Neutrophil (primary cell): Measurements from ENCODE around the gene DNAJC15.

Experiments used
- H3K27ac ChIP-seq: fragments of 200-600 bp; sonication (generic); 2 replicates; pipeline ENCODE4 v1.5.1; 2016; ENCODE audit warnings: mild to moderate bottlenecking, moderate library complexity
- H3K27me3 ChIP-seq: fragments of 200-600 bp; sonication (generic); 2 replicates; pipeline ENCODE4 v1.6.0; 2016; ENCODE audit warnings: mild to moderate bottlenecking
- H3K36me3 ChIP-seq: fragments of 200-600 bp; sonication (generic); 2 replicates; pipeline ENCODE4 v1.5.1; 2017
- H3K4me1 ChIP-seq, 2 experiments: fragments of 200-600 bp in 1 of 2; sonication (generic) in 1 of 2; 1 replicate in 1 of 2; 2 replicates in 1 of 2; pipeline versions ENCODE4 v1.5.1 to v1.6.1; 2013 to 2016; ENCODE audit warnings: low read depth in 1 of 2, low read length in 1 of 2, mild to moderate bottlenecking in 1 of 2, moderate library complexity in 1 of 2; ENCODE audit not compliant: control insufficient read depth in 1 of 2, insufficient read depth in 1 of 2
- H3K4me3 ChIP-seq, 2 experiments: fragments of 200-600 bp in 1 of 2; sonication (generic) in 1 of 2; 1 replicate in 1 of 2; 2 replicates in 1 of 2; pipeline ENCODE4 v1.5.1; 2013 to 2016; ENCODE audit warnings: low read depth in 1 of 2, low read length in 1 of 2, mild to moderate bottlenecking in 1 of 2, moderate library complexity in 1 of 2
- H3K9me3 ChIP-seq: fragments of 200-600 bp; sonication (generic); 2 replicates; pipeline ENCODE4 v1.5.1; 2016
- TF ChIP-seq, protein P1 (sequence below): fragments of 200-600 bp; sonication (generic); IDR thresholded peaks from 2 replicates; pipeline ENCODE4 v1.5.1; 2016; ENCODE audit warnings: antibody characterized with exemption

DNAJC15 gene

DNA sequence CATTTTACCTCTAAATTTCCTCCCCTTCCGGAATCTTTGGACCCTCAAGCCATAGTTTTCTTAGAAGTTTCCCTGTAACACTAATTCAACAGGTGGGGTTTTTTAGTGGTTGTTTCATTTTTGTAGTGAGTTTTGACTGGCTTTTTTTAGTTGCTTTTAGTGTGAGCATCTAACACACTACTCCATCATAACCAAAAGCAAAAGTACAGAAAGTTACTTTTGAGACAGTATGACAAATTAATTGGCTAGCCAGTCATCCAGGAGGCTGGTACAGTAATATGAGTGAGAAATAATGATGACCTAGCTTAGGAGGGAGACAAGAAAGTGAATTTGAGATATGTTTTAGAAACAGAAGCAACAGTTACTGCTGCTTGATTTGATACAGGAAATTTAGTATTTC is 71.5 kb downstream of the DNAJC15 start:
- no peaks in the 10 kb centered on the region for H3K9me3 ChIP-seq
- no peaks in the 10 kb centered on the region for H3K27me3 ChIP-seq
- H3K4me1 ChIP-seq = no peaks in the 10 kb centered on the region
- no peak overlapping the region for H3K4me3 ChIP-seq
- H3K27ac ChIP-seq = no peak overlapping the region
- H3K36me3 ChIP-seq = no peaks in the 10 kb centered on the region
- TF ChIP-seq, protein P1, sequence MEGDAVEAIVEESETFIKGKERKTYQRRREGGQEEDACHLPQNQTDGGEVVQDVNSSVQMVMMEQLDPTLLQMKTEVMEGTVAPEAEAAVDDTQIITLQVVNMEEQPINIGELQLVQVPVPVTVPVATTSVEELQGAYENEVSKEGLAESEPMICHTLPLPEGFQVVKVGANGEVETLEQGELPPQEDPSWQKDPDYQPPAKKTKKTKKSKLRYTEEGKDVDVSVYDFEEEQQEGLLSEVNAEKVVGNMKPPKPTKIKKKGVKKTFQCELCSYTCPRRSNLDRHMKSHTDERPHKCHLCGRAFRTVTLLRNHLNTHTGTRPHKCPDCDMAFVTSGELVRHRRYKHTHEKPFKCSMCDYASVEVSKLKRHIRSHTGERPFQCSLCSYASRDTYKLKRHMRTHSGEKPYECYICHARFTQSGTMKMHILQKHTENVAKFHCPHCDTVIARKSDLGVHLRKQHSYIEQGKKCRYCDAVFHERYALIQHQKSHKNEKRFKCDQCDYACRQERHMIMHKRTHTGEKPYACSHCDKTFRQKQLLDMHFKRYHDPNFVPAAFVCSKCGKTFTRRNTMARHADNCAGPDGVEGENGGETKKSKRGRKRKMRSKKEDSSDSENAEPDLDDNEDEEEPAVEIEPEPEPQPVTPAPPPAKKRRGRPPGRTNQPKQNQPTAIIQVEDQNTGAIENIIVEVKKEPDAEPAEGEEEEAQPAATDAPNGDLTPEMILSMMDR = no peak

DNA sequence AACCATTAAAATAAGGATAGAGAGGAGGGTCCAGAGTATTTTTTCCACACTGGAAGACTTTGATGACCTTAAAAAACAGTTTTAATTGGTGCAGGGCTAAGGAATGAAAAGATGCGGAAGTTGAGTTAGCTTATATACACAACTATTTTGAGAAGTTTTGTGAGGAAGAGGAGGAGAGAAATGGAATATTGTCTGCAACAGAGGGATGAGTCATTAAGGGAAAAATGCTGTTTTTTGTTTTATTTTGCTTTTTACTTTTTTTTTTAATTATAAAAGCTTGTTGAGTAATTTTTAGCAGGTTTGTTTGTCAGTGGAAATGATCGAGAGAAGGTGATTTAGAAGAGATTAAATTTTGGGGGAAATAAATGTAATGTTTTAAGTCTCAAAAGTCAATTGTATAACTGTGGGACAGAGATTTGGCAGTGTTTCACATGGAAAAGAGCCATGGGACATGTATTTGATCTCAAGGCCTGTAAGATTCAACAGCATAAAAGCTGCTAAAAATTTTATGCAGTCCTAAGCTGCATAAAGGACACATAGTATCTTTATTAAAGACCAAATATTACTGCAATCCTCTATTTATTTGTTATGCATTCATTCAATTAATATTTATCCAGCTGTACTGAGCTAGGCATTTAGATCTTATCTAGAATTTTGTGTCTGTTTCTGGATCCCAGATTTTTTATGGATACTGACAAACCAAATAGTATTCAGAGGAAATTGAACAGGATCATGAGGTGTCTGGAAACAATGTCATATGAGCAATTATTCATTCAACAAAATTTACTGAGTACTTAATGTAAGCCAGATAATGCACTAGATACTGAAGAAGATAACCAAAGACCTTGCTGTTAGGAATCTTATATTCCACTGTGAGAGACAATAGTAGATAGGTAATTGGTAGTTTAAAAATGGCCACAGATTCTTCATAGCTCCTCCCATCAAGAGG is 72.7 kb downstream of the DNAJC15 start:
- Histone ChIP-seq H3K36me3 (no peaks in the 10 kb centered on the region), H3K27ac (no peak overlapping the region), H3K9me3 (no peaks in the 10 kb centered on the region), H3K4me1 (no peaks in the 10 kb centered on the region), H3K4me3 (no peak overlapping the region), H3K27me3 (no peaks in the 10 kb centered on the region)
- TF ChIP-seq, protein P1 = no peak

DNA sequence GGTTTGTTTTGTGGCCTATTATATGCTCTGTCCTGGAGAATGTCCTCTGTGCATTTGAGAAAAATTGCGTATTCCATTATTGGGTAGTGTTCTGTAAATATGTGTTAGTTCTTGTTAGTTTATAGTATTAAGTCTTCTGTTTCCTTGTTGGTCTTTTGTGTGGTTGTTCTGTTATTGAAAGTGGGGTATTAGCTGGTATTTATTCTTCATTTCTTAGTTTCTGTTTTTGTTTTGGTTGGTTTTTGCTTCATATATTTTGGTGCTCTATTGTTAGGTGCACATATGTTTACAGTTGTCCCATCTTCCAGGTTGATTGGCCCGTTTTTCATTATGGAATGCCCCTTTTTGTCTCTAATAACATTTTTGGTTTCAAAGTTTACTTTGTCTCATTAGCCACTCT is 77.3 kb downstream of the DNAJC15 start:
- Histone ChIP-seq H3K4me3 (no peak overlapping the region), H3K4me1 (no peaks in the 10 kb centered on the region), H3K27me3 (no peaks in the 10 kb centered on the region), H3K27ac (no peak overlapping the region), H3K9me3 (no peaks in the 10 kb centered on the region), H3K36me3 (no peaks in the 10 kb centered on the region)
- TF ChIP-seq, protein P1 = no peak

DNA sequence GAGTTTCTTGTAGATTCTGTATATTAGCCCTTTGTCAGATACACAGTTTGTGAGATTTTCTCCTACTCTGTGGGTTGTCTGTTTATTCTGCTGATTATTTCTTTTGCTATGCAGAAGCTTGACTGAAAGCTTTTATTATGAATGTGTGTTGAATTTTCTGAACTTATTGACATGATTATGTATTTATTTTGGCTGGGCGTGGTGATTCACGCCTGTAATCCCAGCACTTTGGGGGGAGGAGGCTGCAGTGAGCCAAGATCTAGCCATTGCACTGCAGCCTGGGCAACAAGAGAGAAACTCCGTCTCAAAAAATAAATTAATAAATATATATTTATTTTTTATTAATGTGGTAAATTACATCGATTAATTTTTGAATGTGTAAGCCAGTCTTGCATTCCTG is 78.9 kb downstream of the DNAJC15 start:
- no peak overlapping the region for H3K27ac ChIP-seq
- no peaks in the 10 kb centered on the region for H3K27me3 ChIP-seq
- no peaks in the 10 kb centered on the region for H3K4me1 ChIP-seq
- H3K9me3 ChIP-seq = no peaks in the 10 kb centered on the region
- H3K4me3 ChIP-seq = no peak overlapping the region
- H3K36me3 ChIP-seq = no peaks in the 10 kb centered on the region
- TF ChIP-seq, protein P1 = no peak

DNA sequence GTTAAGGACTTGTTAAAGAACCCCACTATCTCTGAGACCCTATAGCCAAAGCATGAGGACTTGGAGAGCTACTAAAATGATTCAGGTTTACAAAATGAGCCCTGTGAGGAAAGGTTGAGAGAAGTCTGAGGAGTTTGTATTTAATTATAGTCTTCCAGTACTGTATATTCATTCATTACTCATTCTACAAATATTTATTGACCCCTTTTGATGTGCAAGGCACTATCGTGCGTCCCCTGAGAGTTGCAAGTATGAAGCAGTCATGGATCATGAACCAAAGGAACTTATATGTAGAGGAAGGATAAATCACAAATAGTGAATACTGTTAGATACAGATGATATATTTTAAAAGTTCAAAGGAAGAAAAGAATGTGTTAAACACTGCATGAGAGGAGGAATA is 84.4 kb downstream of the DNAJC15 start:
- TF ChIP-seq, protein P1 = no peak
- H3K9me3 ChIP-seq = no peaks in the 10 kb centered on the region
- H3K4me3 ChIP-seq = no peak overlapping the region
- no peaks in the 10 kb centered on the region for H3K4me1 ChIP-seq
- no peaks in the 10 kb centered on the region for H3K36me3 ChIP-seq
- H3K27ac ChIP-seq = no peak overlapping the region
- no peaks in the 10 kb centered on the region for H3K27me3 ChIP-seq
